Liver (tissue), 9 donors: ENCODE measurements around the gene REC114. TPM values are rescaled to one million over a fixed set of nuclear protein-coding genes. Genes with fewer than 3 reads are reported as not detected.

Experiments used
- DNase-seq: peaks from one replicate; pipeline ENCODE4 v3.0.0-alpha.2; 2017; ENCODE audit warnings: low spot score
- H3K27ac ChIP-seq, 2 donors: one replicate each; pipeline ENCODE4 v1.7.0; 2013; ENCODE audit warnings: inconsistent platforms in 2 of 2, low read length in 2 of 2, control low read depth in 1 of 2, low read depth in 1 of 2, mild to moderate bottlenecking in 1 of 2
- H3K27me3 ChIP-seq, 4 donors: one replicate each; pipeline versions ENCODE4 v1.6.1 to v1.7.0; 2013; ENCODE audit warnings: low read length in 3 of 4, inconsistent platforms in 1 of 4, mild to moderate bottlenecking in 1 of 4, moderate library complexity in 1 of 4; ENCODE audit not compliant: control insufficient read depth in 4 of 4, insufficient read depth in 4 of 4
- H3K36me3 ChIP-seq, 4 donors: one replicate each; pipeline versions ENCODE4 v1.6.1 to v1.7.0; 2013; ENCODE audit warnings: low read length in 3 of 4, mild to moderate bottlenecking in 3 of 4, low read depth in 1 of 4, moderate library complexity in 1 of 4; ENCODE audit not compliant: control insufficient read depth in 4 of 4, insufficient read depth in 3 of 4
- H3K4me1 ChIP-seq, 4 donors: one replicate each; pipeline versions ENCODE4 v1.6.1 to v1.7.0; 2013; ENCODE audit warnings: low read length in 3 of 4, mild to moderate bottlenecking in 3 of 4, moderate library complexity in 1 of 4; ENCODE audit not compliant: control insufficient read depth in 4 of 4, insufficient read depth in 4 of 4
- H3K4me3 ChIP-seq, 3 donors: one replicate each; pipeline versions ENCODE4 v1.6.1 to v1.7.0; 2013; ENCODE audit warnings: low read length in 3 of 3, control low read depth in 1 of 3, low read depth in 1 of 3, mild to moderate bottlenecking in 1 of 3
- H3K9ac ChIP-seq, 2 donors: one replicate each; pipeline ENCODE4 v1.7.0; 2013; ENCODE audit warnings: low read length in 2 of 2, mild to moderate bottlenecking in 2 of 2, moderate library complexity in 2 of 2, control low read depth in 1 of 2, low read depth in 1 of 2
- H3K9me3 ChIP-seq, 4 donors: one replicate each; pipeline versions ENCODE4 v1.6.1 to v1.7.0; 2013; ENCODE audit warnings: low read length in 3 of 4; ENCODE audit not compliant: control insufficient read depth in 4 of 4
- EGR1 ChIP-seq, 2 donors: IDR thresholded peaks; 2 replicates each; pipeline ENCODE4 v1.6.1; 2016 to 2018; ENCODE audit warnings: antibody characterized with exemption in 2 of 2, low read depth in 2 of 2
- FOXA1 ChIP-seq: IDR thresholded peaks from 2 replicates; pipeline ENCODE4 v1.6.1; 2016; ENCODE audit warnings: antibody characterized with exemption
- FOXA2 ChIP-seq: IDR thresholded peaks from 2 replicates; pipeline ENCODE4 v1.6.1; 2016; ENCODE audit warnings: antibody characterized with exemption
- GABPA ChIP-seq, 2 donors: IDR thresholded peaks in 1 of 2; conservative IDR thresholded peaks in 1 of 2; 2 replicates each; pipeline ENCODE4 v1.6.1; 2016; ENCODE audit warnings: antibody characterized with exemption in 2 of 2, mild to moderate bottlenecking in 1 of 2, moderate library complexity in 1 of 2
- HNF4A ChIP-seq, 2 donors: conservative IDR thresholded peaks; 2 replicates each; pipeline ENCODE4 v1.6.1; 2016; ENCODE audit warnings: antibody characterized with exemption in 2 of 2, mild to moderate bottlenecking in 2 of 2
- HNF4G ChIP-seq: IDR thresholded peaks from 2 replicates; pipeline ENCODE4 v1.6.1; 2016; ENCODE audit warnings: antibody characterized with exemption
- JUND ChIP-seq, 2 donors: IDR thresholded peaks; 2 replicates each; pipeline ENCODE4 v1.6.1; 2016; ENCODE audit warnings: antibody characterized with exemption in 2 of 2
- NR2F2 ChIP-seq: IDR thresholded peaks from 2 replicates; pipeline ENCODE4 v1.6.1; 2016; ENCODE audit warnings: antibody characterized with exemption
- RAD21 ChIP-seq, 2 donors: IDR thresholded peaks; 2 replicates each; pipeline ENCODE4 v1.6.1; 2016; ENCODE audit warnings: antibody characterized with exemption in 2 of 2, mild to moderate bottlenecking in 2 of 2
- RXRA ChIP-seq, 2 donors: IDR thresholded peaks; 2 replicates each; pipeline ENCODE4 v1.6.1; 2017 to 2018; ENCODE audit warnings: antibody characterized with exemption in 2 of 2, mild to moderate bottlenecking in 1 of 2
- SP1 ChIP-seq: IDR thresholded peaks from 2 replicates; pipeline ENCODE4 v1.6.1; 2018; ENCODE audit warnings: antibody characterized with exemption, mild to moderate bottlenecking
- TAF1 ChIP-seq: conservative IDR thresholded peaks from 2 replicates; pipeline ENCODE4 v1.6.1; 2016; ENCODE audit warnings: antibody characterized with exemption, mild to moderate bottlenecking
- YY1 ChIP-seq: IDR thresholded peaks from 2 replicates; pipeline ENCODE4 v1.6.1; 2016; ENCODE audit warnings: antibody characterized with exemption, mild to moderate bottlenecking
- WGBS: extraction: QIAGEN DNeasy Blood & Tissue Kit; methylation state at CpG from one replicate; pipeline ENCODE4 v1.1.7; 2013; 5-methylcytosine and 5-hydroxymethylcytosine counted together
- polyA plus RNA-seq, 2 donors: library from polyadenylated mRNA; stranded (reverse) in 1 of 2; unstranded in 1 of 2; fragments of 200-250 nt in 1 of 2; fragments of >200 nt in 1 of 2; fragmentation: Nextera tagmentation in 1 of 2; extraction: Ambion mirVana in 1 of 2; gene quantifications; one replicate each; pipeline versions ENCODE4 v1.2.1 to v1.2.3, GENCODE V29; 2013 to 2015
- total RNA-seq, 2 donors: library from RNA; depleted of rRNA; stranded (reverse); fragments of >200 nt; gene quantifications; one replicate each; pipeline ENCODE4 v1.2.3, GENCODE V29; 2014
- TF ChIP-seq, protein P1 (sequence below): IDR thresholded peaks from 2 replicates; pipeline ENCODE4 v1.6.1; 2016; ENCODE audit warnings: antibody characterized with exemption
- TF ChIP-seq, protein P2 (sequence below): IDR thresholded peaks from 2 replicates; pipeline ENCODE4 v1.6.1; 2016; ENCODE audit warnings: antibody characterized with exemption
- TF ChIP-seq, protein P3 (sequence below): fragments of 150-350 bp; IDR thresholded peaks from 2 replicates; pipeline ENCODE4 v1.5.1; 2017; ENCODE audit warnings: improper control_type of control experiment, low read depth, low read length; ENCODE audit not compliant: missing input control
- TF ChIP-seq, protein P4 (sequence below): IDR thresholded peaks from 2 replicates; pipeline ENCODE4 v1.6.1; 2016; ENCODE audit warnings: antibody characterized with exemption, mild to moderate bottlenecking
- TF ChIP-seq, protein P5 (sequence below): IDR thresholded peaks from 2 replicates; pipeline ENCODE4 v1.6.1; 2016; ENCODE audit warnings: antibody characterized with exemption
- donor health status: healthy.
- donor health status: healthy.
- donor health status: healthy.
- donor health status: healthy.
- donor health status: healthy.

The REC114 gene
- total and polyA plus RNA-seq, 4 donors = not detected

DNA sequence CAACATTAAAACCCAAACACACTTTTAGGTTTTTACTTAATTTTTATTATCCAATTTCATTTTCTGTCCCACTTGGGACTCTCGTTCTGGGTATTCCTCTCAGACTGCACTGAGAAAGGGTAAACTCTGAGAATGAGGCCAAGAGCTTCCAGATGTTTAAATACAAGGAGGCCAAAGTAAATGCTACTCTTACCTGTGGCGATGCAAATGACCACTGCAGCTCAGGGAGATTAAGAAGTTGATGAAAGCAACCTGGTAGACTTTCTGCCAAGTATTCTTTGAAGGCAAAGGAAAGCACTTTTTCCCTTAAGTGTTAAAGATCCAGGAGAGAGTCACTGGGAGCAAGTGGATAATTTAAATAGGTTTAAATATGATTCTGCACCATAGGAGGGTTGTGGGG lies 151.1 kb downstream of the REC114 start (continued):
- TF ChIP-seq, protein P1, sequence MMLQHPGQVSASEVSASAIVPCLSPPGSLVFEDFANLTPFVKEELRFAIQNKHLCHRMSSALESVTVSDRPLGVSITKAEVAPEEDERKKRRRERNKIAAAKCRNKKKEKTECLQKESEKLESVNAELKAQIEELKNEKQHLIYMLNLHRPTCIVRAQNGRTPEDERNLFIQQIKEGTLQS = no peak
- no peak for TF ChIP-seq JUND (IDR thresholded peaks at IDR 0.05)
- no peak for TF ChIP-seq SP1
- TF ChIP-seq YY1 = no peak
- no peak for TF ChIP-seq GABPA (IDR thresholded peaks at IDR 0.05 in 1 of 2, conservative IDR thresholded peaks at IDR 0.05 in 1 of 2)

DNA sequence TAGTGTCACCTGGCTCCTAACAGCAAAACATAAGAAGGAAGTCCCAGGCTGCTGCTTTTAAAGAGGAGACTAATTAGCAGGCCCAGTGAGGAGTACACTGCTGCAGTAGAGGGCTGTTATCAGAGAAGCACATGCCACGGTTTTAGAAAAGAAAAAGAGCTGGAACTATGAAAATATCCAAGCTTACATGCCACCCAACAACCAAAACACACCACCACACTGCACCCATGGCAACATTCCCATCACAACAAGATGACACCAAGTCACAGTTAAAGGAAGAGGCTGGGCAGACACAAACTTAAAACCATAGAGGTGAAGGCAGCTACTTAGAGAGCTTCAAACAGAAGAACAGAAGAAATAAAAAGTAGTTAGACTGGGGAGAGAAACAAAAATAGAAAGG lies 153.2 kb downstream of the REC114 start:
- Histone ChIP-seq H3K27ac (no peak overlapping the region), H3K9ac (no peak overlapping the region), H3K36me3 (no peaks in the 10 kb centered on the region), H3K27me3 (no peaks in the 10 kb centered on the region), H3K4me1 (peaks cover 0 to 6% (median 5%) of the 10 kb centered on the region in 4 donors), H3K9me3 (no peaks in the 10 kb centered on the region), H3K4me3 (no peak overlapping the region)
- no peak for DNase-seq
- 72% methylated on average over 1 of the region's 1 CpG for WGBS
- TF ChIP-seq RAD21 (IDR thresholded peaks at IDR 0.05) (no peak), NR2F2 (no peak), HNF4A (conservative IDR thresholded peaks at IDR 0.05) (no peak), EGR1 (IDR thresholded peaks at IDR 0.05; ENCODE audit: low read depth in 2 of 2) (no peak), HNF4G (no peak), JUND (IDR thresholded peaks at IDR 0.05) (no peak), TAF1 (no peak), SP1 (no peak), YY1 (no peak), FOXA2 (no peak), RXRA (IDR thresholded peaks at IDR 0.05) (no peak), FOXA1 (no peak), GABPA (IDR thresholded peaks at IDR 0.05 in 1 of 2, conservative IDR thresholded peaks at IDR 0.05 in 1 of 2) (no peak)
- TF ChIP-seq, protein P2, sequence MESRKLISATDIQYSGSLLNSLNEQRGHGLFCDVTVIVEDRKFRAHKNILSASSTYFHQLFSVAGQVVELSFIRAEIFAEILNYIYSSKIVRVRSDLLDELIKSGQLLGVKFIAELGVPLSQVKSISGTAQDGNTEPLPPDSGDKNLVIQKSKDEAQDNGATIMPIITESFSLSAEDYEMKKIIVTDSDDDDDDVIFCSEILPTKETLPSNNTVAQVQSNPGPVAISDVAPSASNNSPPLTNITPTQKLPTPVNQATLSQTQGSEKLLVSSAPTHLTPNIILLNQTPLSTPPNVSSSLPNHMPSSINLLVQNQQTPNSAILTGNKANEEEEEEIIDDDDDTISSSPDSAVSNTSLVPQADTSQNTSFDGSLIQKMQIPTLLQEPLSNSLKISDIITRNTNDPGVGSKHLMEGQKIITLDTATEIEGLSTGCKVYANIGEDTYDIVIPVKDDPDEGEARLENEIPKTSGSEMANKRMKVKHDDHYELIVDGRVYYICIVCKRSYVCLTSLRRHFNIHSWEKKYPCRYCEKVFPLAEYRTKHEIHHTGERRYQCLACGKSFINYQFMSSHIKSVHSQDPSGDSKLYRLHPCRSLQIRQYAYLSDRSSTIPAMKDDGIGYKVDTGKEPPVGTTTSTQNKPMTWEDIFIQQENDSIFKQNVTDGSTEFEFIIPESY = no peak
- TF ChIP-seq, protein P1 = no peak
- TF ChIP-seq, protein P3, sequence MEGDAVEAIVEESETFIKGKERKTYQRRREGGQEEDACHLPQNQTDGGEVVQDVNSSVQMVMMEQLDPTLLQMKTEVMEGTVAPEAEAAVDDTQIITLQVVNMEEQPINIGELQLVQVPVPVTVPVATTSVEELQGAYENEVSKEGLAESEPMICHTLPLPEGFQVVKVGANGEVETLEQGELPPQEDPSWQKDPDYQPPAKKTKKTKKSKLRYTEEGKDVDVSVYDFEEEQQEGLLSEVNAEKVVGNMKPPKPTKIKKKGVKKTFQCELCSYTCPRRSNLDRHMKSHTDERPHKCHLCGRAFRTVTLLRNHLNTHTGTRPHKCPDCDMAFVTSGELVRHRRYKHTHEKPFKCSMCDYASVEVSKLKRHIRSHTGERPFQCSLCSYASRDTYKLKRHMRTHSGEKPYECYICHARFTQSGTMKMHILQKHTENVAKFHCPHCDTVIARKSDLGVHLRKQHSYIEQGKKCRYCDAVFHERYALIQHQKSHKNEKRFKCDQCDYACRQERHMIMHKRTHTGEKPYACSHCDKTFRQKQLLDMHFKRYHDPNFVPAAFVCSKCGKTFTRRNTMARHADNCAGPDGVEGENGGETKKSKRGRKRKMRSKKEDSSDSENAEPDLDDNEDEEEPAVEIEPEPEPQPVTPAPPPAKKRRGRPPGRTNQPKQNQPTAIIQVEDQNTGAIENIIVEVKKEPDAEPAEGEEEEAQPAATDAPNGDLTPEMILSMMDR = no peak
- TF ChIP-seq, protein P4, sequence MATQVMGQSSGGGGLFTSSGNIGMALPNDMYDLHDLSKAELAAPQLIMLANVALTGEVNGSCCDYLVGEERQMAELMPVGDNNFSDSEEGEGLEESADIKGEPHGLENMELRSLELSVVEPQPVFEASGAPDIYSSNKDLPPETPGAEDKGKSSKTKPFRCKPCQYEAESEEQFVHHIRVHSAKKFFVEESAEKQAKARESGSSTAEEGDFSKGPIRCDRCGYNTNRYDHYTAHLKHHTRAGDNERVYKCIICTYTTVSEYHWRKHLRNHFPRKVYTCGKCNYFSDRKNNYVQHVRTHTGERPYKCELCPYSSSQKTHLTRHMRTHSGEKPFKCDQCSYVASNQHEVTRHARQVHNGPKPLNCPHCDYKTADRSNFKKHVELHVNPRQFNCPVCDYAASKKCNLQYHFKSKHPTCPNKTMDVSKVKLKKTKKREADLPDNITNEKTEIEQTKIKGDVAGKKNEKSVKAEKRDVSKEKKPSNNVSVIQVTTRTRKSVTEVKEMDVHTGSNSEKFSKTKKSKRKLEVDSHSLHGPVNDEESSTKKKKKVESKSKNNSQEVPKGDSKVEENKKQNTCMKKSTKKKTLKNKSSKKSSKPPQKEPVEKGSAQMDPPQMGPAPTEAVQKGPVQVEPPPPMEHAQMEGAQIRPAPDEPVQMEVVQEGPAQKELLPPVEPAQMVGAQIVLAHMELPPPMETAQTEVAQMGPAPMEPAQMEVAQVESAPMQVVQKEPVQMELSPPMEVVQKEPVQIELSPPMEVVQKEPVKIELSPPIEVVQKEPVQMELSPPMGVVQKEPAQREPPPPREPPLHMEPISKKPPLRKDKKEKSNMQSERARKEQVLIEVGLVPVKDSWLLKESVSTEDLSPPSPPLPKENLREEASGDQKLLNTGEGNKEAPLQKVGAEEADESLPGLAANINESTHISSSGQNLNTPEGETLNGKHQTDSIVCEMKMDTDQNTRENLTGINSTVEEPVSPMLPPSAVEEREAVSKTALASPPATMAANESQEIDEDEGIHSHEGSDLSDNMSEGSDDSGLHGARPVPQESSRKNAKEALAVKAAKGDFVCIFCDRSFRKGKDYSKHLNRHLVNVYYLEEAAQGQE = no peak
- TF ChIP-seq, protein P5, sequence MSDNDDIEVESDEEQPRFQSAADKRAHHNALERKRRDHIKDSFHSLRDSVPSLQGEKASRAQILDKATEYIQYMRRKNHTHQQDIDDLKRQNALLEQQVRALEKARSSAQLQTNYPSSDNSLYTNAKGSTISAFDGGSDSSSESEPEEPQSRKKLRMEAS = no peak
